Peyer's patch (tissue), 4 donors: ENCODE results near the gene ST3GAL4. TPM values are rescaled to one million over a fixed set of nuclear protein-coding genes. Genes with fewer than 3 reads are reported as not detected.
A peak's percentile ranks its signal among the peaks of the same experiment; 100 is the strongest.

Experiments used
- DNase-seq, 3 donors: peaks; one replicate each; pipeline ENCODE4 v3.0.0-alpha.2; 2017 to 2019
- H3K27ac ChIP-seq, 4 donors: fragments of 200-600 bp; sonication (generic); one replicate each; pipeline ENCODE4 v1.5.1; 2016 to 2019
- H3K27me3 ChIP-seq, 2 donors: fragments of 200-600 bp; sonication (generic); one replicate each; pipeline ENCODE4 v1.5.1; 2019
- H3K36me3 ChIP-seq, 3 donors: fragments of 200-600 bp; sonication (generic); one replicate each; pipeline ENCODE4 v1.5.1; 2016 to 2019
- H3K4me1 ChIP-seq, 4 donors: fragments of 200-600 bp; sonication (generic); one replicate each; pipeline ENCODE4 v1.5.1; 2016 to 2019
- H3K4me3 ChIP-seq, 4 donors: fragments of 200-600 bp; sonication (generic); 1 replicate in 3 of 4; 2 replicates in 1 of 4; pipeline ENCODE4 v1.5.1; 2016 to 2019; ENCODE audit warnings: mild to moderate bottlenecking in 1 of 4
- H3K9me3 ChIP-seq, 4 donors: fragments of 200-600 bp; sonication (generic); one replicate each; pipeline ENCODE4 v1.5.1; 2016 to 2019; ENCODE audit warnings: mild to moderate bottlenecking in 1 of 4
- CTCF ChIP-seq, 6 experiments: fragments of 450-650 bp in 4 of 6; fragments of 200-600 bp in 2 of 6; sonication (generic) in 1 of 6; IDR thresholded peaks; one replicate each; pipeline ENCODE4 v1.5.1; 2017 to 2019; ENCODE audit warnings: antibody characterized with exemption in 6 of 6, mild to moderate bottlenecking in 3 of 6, moderate library complexity in 1 of 6
- POLR2A ChIP-seq, 2 donors: fragments of 450-650 bp; IDR thresholded peaks; one replicate each; pipeline ENCODE4 v1.5.1; 2017; ENCODE audit warnings: antibody characterized with exemption in 2 of 2, mild to moderate bottlenecking in 2 of 2, moderate library complexity in 2 of 2
- total RNA-seq, 4 donors: library from RNA; depleted of rRNA; stranded (reverse); fragments of >200 nt; gene quantifications; one replicate each; pipeline ENCODE4 v1.1.0, GENCODE V29; 2016

ST3GAL4 gene
- total RNA-seq, 4 donors from 2014 or later, result 1.1 to 14.0 (median 8.6) TPM

DNA sequence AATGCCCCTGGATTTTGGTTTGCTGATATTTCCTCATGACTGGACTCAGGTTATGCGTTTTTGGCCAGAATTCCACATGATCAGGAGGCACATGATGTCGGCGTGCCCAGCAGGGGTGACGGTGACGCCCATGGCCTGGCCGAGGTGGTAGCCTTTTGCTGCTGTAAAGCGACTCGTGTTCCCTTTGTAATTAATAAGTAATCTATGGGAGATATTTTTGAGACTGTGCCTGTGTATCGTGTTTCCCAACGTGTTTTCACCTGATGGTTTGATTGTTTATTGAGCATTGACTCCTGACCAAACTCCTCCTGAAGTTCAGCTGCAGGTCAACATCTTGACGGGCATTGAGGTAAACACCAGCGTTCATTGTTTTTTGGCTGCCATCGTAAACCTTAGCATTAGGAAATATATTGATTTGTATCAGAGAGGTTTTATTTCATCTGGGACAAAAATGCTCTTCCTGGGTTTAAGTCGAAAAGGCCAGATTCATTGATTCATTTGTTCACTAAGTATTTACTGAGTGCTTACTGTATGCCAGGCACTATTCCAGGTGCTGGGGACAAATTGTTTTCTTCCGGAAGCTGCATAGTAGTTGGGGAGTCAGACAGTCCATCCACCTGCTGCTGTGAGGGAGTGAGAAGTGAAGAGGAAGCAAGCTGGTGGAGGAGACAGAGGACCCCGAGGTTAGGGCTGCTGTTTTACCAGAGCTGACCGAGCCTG lies 28.0 kb upstream of the ST3GAL4 start:
- H3K27me3 ChIP-seq, result no peaks in the 10 kb centered on the region
- no peaks in the 10 kb centered on the region for H3K9me3 ChIP-seq
- TF ChIP-seq CTCF (IDR thresholded peaks at IDR 0.05), result no peak
- no peak for TF ChIP-seq POLR2A (IDR thresholded peaks at IDR 0.05)
- H3K4me1 ChIP-seq, result peaks cover 0 to 6% (median 0%) of the 10 kb centered on the region in 4 donors
- H3K27ac ChIP-seq, result no peak overlapping the region
- DNase-seq, result no peak
- no peaks in the 10 kb centered on the region for H3K36me3 ChIP-seq
- no peak overlapping the region for H3K4me3 ChIP-seq

DNA sequence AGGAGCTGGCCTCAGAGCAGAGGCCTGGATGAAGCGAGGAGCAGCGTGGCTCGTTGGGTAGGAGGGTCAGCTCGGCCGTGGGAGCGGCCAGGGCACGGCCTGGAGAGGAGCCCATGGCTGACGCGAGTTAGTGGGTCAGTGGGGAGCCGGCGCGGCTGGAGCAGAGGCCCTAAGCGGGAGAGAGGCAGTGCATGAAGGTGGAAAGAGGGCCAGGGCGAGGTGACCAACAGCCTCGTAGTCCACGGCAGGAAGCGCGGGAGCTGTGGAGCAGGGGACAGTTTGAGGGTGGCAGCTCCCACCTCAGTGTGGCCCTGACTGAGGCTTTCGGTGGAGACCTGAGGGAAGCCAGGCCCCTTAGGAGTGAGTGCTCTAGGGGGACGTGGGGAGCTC lies 27.5 kb upstream of the ST3GAL4 start:
- no peak for TF ChIP-seq POLR2A (IDR thresholded peaks at IDR 0.05)
- no peak for TF ChIP-seq CTCF (IDR thresholded peaks at IDR 0.05)
- H3K27ac ChIP-seq, result no peak overlapping the region
- no peaks in the 10 kb centered on the region for H3K36me3 ChIP-seq
- no peaks in the 10 kb centered on the region for H3K27me3 ChIP-seq
- no peaks in the 10 kb centered on the region for H3K9me3 ChIP-seq
- peak in 1 of 3 donors; percentile 33 for DNase-seq
- H3K4me1 ChIP-seq, result peaks cover 0 to 6% (median 0%) of the 10 kb centered on the region in 4 donors
- no peak overlapping the region for H3K4me3 ChIP-seq

DNA sequence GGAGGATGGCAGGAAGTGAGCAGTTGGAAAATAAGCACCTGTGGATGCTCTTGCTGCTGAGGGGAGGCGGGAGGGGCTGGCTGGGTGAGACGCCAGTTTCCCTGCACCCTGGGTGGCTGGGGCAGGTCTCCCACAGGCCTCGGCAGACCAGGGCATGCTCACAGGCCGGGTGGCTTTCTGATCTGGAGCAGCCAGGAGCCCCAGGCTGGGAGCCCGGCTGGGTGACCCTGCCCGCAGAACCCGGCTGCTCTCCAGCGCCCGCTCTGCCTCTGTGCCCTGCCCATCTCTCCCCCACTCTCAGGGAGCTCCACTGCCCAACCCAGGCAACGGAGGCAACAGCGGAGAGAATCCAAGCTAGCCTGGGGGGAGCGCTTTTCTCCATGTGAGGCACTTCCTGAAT lies 27.0 kb upstream of the ST3GAL4 start:
- H3K4me1 ChIP-seq, result peaks cover 0 to 6% (median 0%) of the 10 kb centered on the region in 4 donors
- H3K4me3 ChIP-seq, result no peak overlapping the region
- H3K27me3 ChIP-seq, result no peaks in the 10 kb centered on the region
- no peaks in the 10 kb centered on the region for H3K9me3 ChIP-seq
- TF ChIP-seq POLR2A (IDR thresholded peaks at IDR 0.05), result no peak
- TF ChIP-seq CTCF (IDR thresholded peaks at IDR 0.05), result no peak
- no peak overlapping the region for H3K27ac ChIP-seq
- DNase-seq, result peak in 1 of 3 donors; percentile 39
- H3K36me3 ChIP-seq, result no peaks in the 10 kb centered on the region

DNA sequence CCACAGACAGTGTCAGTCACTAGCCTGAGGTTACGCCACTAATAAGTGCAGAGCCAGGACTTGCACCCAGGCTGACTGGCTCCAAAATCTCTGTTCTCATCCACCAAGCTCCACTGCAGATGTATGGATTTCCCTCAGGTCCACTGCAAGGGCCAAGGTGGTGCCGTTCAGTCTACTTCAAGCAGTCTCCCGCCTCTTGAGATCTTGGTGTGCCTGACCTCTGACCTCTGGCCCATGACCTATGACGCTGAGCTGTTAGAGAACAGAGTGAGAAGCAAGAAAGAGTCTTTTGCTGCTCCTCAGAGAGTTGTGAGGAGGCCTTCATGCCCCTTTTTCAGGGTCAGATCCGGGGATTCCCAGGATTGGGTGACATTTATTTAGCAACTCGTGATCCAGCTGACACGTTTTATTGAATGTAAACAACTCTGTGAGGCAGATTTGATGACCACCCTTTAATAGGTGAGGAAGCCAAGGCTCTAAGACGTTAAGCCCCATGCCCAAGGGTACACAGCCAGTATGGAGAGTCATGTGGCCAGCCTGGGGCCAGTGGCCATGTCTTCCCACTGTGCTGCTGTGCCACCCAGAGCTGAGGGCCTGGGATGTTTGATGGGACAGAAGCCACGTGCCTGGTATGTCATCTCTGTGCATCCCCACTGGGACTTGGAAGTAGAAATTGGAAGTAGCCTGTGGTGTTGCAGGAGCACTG lies 26.4 kb upstream of the ST3GAL4 start:
- Histone ChIP-seq H3K4me1 (peaks cover 0 to 6% (median 0%) of the 10 kb centered on the region in 4 donors), H3K9me3 (no peaks in the 10 kb centered on the region), H3K36me3 (no peaks in the 10 kb centered on the region), H3K27ac (no peak overlapping the region), H3K4me3 (no peak overlapping the region), H3K27me3 (no peaks in the 10 kb centered on the region)
- TF ChIP-seq CTCF (IDR thresholded peaks at IDR 0.05), result no peak
- TF ChIP-seq POLR2A (IDR thresholded peaks at IDR 0.05), result no peak
- DNase-seq, result peak in 1 of 3 donors; percentile 31

DNA sequence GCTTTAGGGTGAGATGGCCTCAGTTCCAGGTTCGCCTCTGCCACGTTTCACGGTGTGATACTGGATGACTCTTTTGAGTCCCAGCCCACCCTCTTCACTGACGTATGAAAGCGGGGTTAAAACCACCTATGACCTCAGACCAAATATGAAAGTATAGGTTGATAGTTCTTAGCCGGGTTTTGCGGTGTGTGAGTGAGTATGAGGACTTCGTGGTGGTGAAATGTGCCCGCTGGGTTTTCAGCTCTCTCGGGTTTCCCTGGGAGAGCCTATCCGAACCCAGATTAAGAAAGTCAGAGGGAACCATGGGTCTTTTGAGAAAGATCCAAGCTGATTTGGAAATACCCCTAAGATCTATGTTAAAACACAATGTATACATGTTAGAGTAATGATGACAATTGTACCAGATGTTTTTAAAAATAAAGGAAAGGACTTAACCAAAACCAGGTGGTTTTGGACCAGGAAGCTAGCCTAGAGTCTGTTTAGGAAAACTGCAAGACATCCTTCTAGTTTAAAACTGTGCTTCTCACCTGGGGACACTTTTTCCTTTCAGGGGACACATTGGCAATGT lies 25.8 kb upstream of the ST3GAL4 start:
- Histone ChIP-seq H3K27ac (no peak overlapping the region), H3K27me3 (no peaks in the 10 kb centered on the region), H3K36me3 (no peaks in the 10 kb centered on the region), H3K9me3 (no peaks in the 10 kb centered on the region), H3K4me1 (peaks cover 0 to 6% (median 0%) of the 10 kb centered on the region in 4 donors), H3K4me3 (no peak overlapping the region)
- no peak for TF ChIP-seq POLR2A (IDR thresholded peaks at IDR 0.05)
- TF ChIP-seq CTCF (IDR thresholded peaks at IDR 0.05), result no peak
- DNase-seq, result peak in 1 of 3 donors; percentile 12
